ELF-1 (cell line): Measurements from ENCODE around the gene SEH1L.

Experiments
- DNase-seq: peaks from one replicate; pipeline ENCODE4 v3.0.0-alpha.2; 2016; ENCODE audit warnings: low read depth, low spot score

Gene SEH1L

DNA sequence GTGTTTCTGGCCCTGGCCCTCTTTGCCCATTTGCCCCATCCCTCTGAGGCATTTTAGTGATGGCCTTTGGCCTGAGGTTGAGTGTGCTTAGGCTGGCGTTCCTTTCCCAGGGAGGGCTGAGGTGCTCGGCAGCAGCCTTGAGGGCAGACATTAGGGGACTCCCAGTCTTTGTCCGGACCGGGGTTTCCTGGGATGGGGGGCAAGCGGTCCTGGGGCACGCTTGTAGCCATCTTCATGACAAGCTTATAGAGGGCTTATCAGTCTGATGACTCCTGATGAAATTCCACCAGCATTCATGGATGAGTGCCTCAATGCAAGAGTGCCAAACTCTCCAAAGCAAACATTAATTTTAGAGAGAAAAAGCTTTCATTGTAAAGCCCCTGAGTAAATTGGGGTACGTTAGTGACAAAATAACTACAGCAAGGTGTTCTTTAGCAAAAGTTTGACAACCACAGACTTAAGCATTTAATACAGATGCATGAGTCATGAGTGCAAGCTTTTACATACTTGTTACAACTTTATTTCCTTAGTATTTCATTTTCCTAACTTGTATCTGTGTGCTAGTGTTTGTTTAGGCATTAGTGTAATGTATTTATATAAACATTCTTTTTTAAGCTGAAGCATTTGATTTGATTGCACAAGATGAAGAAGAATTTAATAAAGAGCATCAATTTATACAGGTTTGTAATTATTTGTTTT, 89.0 kb downstream of the SEH1L start:
- DNase-seq: no peak
